NCI-H1092 (cell line): ENCODE data around the gene NPSR1.
A peak's percentile ranks its signal among the peaks of the same experiment; 100 is the strongest.
"Not testable (repeated sequence)": the region's sequence is repeated elsewhere in the genome, so short reads cannot be mapped to it uniquely, and the experiment has no call there.

Experiments
- DNase-seq: peaks from one replicate; lab custom pipeline; 2025; lab: John Stamatoyannopoulos, UW

Gene NPSR1, protein sequence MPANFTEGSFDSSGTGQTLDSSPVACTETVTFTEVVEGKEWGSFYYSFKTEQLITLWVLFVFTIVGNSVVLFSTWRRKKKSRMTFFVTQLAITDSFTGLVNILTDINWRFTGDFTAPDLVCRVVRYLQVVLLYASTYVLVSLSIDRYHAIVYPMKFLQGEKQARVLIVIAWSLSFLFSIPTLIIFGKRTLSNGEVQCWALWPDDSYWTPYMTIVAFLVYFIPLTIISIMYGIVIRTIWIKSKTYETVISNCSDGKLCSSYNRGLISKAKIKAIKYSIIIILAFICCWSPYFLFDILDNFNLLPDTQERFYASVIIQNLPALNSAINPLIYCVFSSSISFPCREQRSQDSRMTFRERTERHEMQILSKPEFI

DNA sequence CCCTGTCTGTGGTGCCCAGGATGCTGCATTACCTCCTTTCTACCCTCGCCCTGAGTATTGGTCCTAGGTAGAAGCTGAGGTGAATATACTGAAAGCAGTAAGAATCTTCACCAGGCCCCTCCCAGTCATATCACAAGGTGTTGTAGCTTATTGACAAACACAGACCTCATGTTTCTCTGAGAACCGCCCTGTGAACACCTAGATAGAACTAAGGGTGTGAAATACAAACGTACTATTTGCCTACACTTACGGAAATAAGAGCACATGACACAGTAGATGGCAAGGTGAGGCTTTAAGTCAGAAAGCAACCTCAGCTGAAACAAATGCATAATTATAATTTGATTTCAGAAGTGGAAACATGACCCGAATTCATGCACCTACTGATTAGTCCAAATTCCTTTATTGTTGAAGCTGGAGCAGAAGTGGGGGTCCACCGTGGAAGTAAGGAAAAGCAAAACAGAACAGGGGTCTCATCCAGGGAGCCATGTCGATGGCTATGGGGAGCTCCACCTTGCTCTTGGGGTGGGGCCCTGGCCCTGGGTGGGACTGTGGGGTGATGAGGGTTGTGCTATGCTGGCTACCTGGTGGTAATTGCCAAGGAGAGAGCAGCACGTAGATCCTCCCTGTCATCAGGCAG is at the start of gene NPSR1:
Gene NPSR1 (plus strand): TSS at position 587 of the 637 bp plus-strand sequence. CDS start 195 bp downstream, outside the sequence.
- DNase-seq, result no peak

DNA sequence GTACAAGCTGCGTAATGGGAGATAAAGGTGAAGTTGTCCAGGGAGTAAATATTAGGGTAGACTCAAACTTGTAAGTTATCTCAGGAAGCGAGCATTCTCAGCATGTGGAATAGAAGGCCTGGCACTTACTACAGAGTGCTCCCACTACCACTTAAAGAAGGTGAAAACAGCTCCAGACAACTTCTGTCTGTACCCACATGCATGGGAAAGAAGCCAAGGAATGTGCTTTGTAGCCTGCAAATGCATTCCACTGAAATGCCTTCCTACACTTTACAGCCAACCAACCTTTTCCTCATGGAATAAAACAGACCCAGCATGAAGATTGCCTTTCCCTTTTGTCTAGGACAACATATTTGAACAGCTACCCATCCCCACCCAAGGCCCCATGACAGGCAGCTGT is 45.4 kb upstream of the NPSR1 start:
- no peak for DNase-seq

DNA sequence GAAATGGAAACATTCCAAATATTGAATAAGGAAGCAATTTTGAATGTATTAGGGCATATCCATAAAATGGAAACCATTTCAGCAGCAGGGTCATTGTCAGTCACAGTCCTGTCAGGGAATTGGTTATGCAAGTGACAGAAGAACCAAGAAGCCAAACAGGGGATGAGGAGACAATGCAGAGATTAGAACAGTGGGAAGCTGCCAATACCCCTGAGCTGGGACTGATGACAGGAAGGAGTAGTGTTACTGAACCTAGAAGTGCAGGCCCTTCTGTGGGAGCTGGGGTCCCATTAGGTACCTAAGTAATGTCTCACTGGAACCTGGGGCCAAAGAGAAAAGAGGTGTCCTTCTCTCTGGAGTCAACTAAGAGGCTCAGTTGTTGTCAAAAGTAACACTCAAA is 37.6 kb upstream of the NPSR1 start:
- no peak for DNase-seq

DNA sequence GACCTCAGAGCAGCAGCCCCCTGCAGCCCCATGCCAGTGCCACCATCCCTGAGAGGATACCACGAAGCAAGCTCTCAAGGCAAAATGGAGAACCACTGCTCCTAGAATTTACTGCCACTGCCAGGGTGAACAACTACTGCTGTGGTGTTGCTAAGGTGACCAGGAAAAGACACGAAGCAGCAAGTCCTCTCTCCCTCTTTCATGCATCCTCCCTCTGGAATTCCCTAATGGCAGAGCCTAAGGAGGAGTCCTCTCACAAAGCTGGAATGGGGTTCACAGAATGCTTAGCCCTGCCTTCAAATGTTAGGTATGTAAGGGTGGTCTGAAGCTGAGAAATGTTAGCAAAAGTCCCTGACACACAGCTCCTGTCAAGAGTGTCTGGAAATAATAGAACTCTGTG is 35.8 kb upstream of the NPSR1 start:
- no peak for DNase-seq

DNA sequence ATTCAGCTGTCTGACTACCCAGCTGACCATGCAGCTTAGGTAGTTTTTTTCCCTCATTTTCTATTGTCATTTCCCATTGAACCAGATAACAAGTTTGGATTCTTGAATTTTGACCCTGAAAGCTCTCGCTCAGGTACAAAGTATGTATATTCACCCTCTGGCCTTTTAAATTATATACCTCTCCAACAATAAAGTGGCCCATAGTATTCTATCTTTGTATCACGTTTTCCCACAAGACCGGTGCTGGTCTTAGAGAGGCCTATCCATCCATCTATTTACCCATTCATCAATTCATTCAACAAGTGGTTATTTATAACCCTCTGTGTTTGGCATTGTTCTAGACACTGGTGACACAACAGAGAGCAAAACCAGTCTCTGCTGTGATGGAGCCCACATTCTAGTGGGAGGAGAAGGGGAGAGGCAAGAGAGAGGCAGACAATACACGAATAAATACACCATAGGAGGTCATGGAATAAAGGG is 35.2 kb upstream of the NPSR1 start:
- no peak for DNase-seq

DNA sequence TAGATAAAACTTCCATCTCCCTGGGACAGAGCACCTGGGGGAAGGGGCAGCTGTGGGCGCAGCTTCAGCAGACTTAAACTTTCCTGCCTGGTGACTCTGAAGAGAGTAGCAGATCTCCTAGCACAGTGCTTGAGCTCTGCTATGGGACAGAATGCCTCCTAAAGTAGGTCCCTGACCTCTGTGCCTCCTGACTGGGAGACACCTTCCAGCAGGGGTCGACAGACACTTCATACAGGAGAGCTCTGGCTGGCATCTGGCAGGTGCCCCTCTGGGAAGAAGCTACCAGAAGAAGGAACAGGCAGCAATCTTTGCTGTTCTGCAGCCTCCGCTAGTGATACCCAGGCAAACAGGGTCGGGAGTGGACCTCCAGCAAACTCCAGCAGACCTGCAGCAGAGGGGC is 29.4 kb upstream of the NPSR1 start:
- not testable (repeated sequence) for DNase-seq

DNA sequence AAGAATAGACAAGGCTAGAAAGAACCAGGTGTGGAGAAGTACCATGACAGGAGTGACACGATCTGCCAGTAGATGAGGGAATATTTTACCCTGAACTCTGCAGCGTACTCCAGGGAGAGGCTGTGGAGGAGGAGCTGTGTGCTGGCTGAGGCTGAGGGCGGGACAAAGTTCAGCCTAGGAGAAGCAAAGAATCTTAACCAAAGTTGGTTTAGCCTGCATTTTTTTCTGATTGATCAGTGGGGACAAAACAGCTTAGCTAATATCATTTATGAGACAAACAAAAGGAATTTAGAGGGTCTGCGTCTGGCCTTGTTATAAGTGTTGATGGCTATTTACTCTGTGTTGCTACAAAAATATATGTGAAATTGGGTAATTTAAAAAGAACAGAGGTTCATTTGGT is 5.2 kb upstream of the NPSR1 start:
- DNase-seq, result no peak

DNA sequence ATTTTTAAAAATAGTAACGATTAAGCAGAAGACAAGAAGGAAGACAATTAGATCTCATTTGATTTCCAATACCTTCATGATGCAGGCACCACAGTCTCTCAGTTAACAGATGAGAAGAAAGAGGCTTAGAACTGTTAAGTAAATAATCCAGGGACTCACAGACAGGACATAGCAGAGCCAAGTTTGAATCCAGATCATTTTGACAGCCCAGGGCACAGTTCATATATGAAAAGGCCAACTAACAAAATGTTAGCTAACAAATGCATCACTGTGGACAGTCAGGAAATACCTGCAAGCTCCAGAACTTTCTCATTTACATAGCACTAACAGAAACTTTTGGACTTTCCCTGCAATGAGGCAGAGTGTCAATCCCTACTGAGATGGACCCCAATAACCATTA is 4.2 kb upstream of the NPSR1 start:
- DNase-seq, result no peak

DNA sequence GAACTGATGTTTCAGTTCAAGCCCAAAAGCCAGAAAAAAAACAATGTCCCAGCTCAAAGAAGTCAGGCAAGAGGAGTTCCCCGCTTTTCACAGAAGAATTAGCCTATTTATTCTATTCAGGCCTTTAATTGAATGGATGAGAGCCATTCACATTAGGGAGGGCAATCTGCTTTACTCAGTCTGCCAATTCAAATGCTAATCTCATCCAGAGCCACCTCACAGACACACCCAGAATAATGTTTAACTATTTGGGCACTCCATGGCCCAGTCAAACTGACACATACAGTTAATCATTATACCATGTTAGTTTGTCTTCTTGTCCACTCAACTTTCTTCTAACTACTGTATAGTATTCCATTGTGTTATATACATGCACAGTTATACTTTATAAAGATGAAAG is 2.6 kb upstream of the NPSR1 start:
- no peak for DNase-seq

DNA sequence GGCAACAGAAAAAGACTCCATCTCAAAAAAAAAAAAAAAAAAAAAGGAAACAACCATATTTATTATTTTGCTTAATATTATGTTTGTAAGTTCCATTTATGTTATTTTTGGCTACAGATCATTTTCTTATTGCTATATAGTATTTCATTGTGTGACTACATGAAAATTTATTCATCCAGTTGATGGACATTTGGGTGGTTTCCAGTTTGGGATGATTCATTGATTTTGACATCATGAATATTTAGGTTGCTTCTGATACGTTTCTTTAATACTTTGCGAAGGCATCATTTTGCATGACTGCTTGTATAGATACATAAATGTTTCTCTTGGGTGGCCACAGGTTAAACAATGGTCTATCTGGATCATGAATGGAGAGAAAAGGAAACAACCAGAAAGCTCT is 2.0 kb upstream of the NPSR1 start:
- no peak for DNase-seq

DNA sequence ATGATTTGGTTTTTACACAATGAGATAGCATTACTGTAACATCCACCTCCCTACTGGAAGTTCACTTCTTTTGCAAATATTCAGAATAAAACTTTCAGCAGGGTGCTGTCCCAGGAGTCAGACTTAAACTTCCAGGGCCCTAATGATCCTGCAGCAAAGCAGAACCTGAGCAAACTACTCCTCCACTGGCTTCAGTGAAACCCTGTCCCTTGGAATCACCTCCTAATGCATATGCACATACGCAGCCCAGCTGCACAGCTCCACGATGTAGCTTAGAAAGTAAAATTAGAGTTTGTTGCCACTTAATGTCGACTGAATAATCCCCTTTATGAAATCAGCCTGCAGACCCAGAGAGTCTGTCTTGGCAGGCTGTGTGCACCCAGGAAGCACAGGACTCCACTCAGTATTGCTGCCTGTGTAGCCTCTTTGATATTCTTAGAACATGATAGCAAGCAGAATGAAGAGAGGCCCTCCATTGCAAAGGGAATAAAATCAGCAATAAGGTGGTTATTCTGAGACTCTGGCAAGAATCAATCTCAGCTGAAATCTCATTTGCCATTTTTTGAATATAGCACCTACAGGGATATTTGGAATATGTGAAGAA is 1.6 kb downstream of the NPSR1 start:
- no peak for DNase-seq

DNA sequence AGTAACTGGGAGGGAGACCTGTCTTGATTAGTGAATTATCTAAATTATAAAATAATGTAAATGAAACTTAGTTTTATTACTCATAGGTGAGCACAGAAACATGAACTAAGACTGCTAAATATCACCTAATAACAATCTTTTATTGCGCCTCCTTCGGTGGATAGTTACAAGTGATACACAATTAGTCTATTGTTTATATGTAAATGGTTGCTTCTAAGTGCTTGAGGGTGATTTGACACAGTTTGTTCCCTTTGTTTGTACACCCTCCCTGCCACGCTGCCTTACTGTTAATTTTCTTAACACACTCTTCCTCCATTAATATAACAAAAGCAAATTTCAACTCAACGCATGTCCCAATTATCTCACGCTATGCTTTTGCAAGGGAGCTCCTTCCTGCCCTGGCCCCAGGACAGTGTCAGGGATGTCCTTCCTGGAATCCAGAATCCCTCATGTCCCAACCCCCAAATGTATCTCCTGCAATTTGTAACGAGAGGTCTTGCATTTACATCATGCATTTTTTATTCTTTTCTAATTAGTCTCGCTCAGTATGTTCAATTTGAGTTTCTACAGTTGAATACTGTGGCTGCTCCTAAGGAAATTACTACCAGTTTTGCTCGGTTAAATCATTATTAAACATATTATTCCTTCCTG is 4.2 kb downstream of the NPSR1 start:
- DNase-seq, result no peak

DNA sequence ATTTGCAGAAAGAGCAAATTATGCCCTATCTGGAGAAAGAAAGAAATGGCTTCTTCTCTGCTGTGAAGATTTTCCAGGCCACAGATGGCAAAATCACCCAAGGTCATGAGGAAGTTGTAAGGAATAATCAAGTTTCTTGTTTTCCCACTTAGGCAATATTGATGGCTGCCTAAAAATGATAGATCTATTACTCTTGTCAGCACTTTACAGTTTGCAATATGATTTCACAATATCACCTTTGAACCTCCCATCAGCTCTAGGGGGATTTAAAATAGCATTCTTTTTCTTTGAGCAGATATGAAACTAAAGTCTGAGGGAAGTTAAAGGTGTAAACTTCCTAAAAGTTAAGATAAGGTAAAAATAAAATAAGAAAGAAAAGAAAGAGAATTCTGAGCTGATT is 6.7 kb downstream of the NPSR1 start:
- no peak for DNase-seq

DNA sequence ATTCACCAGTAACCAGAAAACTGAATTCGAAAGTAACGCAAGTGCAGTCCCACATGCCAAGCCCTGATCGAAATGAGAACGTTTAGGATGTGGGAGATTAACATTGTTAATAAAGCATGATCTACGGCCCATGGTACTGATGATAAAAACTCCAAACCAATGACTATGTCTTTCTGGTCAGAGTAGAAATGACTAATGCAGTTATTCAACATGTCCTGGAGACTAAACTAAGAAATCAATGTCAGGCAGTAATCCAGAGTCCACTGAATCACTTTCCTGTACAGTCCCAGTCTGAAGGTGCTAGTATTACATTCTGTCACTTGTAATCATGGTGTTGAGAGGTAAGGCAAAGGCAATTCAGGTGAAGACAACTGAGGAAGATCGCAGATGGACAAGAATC is 14.4 kb downstream of the NPSR1 start:
- DNase-seq, result no peak

DNA sequence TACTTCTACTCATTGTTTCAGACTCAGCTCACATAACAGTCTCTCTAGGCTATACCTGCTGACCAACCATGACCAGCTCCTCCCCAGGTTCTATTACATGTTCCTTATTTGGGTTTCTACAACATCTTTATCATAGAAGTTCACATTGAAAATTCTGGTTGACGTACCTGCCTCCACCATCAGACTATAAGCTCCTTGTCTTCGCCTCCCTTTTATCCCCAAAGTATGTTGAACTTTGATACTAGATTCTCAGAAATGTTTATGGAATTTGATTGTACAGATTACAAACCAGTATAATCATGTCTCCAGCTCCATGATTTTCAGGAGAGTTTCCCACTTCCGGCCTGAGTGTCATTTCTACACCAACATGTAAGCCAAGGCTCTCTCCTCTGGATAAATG is 15.0 kb downstream of the NPSR1 start:
- DNase-seq, result no peak

DNA sequence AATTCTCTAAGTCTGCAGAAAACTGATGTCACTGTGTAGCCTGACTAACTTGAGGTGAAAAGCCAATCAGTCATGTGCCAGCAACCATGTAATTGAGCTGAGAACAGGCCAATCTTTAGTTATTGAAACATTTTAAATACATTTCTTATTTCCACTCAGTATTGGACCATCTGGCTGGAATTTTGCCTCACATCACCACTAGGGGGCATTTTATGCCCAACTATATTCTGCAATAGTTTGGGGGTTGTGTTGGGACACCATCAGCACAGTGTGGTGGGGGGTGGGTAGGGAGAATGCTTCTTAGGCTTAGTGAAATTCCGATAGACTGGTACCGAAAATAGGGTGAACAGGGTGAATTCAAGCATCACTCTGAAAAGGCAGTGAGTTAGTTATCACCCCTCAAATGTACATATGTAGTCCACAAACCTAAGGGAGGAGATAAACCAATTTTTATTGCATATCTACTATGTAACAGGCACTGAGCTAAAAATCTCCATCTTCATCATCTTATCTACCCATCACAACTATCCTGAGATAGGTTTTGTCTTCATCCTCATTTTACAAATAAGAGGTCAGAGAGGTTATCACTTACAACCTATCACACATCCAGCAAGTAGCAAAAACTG is 17.8 kb downstream of the NPSR1 start:
- DNase-seq, result peak; percentile 7

DNA sequence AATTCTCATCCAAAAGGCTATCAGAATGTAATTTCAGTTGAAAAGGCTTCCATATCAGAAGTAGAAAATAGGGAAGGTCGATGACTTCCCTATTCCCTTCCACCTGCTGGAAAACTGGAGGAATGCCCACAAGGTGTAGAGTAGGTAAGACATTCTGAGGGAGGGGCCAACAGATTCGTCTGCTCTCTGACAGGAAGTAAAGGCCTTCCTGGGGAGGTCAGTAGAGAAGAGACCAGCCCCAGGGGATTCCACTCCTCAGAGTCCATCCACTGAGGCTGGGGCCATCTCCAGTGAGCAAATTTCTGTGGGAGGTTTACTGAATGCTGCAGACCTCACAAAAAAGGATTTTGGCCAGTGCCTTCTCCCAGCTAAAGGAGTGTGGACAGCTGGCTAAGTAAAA is 19.5 kb downstream of the NPSR1 start:
- DNase-seq, result no peak

DNA sequence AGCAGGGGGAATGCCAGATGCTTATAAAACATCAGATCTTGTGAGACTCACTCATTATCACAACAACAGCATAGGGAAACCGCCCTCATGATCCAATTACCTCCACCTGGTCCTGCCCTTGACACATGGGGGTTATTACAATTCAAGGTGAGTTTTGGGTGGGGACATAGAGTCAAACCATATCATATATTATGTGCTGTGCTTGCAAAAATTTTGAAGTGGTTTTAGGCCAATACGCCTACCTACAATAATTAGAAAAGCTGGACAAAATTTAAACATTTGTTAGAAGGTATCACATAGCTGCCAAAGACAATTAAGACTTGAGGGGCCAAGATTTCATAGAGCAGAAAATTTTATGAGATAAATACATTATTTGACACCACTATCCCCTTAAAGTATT is 29.5 kb downstream of the NPSR1 start:
- DNase-seq, result no peak

DNA sequence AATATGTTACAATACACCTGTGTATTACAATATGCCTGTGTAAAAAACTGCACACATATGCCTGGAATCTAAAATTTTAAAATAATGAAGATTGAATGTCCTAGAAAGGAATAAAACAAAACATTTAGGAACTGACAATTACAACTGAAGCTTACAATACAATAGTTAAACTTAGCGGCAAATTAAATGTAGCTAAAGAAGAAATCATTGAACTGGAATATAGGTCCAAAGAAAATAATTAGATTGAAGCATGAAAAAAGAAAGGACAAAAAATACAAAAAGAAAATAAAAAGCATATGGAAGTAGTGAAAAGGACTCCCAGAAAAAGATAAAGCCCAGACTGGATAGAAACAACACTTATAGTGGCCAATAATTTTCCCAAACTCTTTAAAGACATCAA is 38.4 kb downstream of the NPSR1 start:
- DNase-seq, result no peak

DNA sequence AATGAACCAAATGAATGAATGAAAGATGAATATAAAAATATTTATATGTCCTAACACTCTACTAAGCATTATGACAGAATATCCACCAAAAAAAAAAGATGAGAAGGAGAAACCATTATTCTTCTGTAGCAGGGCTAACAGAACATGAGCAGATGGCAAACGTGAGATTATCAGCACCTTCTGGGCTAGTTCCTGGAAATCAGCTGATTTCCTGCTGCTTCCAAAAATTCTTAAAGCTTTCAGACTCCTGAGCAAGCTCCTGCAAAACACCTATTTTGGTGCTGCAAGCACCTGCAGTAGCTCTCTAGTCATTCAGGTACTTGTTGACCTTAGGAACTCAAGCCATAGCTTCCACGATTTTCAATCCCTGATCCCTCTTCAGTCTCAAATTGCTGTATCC is 51.8 kb downstream of the NPSR1 start:
- DNase-seq, result no peak

DNA sequence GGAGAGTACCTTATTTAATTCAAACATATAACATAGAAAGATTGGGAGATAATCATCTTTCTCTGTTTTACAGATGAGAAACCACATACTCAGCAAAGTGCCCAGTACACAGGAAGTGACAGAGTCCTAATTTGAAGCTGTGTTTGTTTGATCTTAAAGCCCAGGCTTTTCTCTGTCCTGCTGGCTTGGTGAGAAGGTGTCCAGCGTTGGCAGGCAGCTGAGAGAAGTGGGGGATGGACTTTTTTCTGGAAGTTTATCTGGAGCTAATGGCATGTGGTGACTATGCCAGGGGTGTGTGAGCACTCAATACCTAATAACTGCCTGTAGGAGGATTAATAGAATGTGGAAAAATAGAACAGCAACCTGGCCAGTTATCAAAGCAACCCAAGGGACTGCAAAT is 60.8 kb downstream of the NPSR1 start:
- DNase-seq, result no peak

DNA sequence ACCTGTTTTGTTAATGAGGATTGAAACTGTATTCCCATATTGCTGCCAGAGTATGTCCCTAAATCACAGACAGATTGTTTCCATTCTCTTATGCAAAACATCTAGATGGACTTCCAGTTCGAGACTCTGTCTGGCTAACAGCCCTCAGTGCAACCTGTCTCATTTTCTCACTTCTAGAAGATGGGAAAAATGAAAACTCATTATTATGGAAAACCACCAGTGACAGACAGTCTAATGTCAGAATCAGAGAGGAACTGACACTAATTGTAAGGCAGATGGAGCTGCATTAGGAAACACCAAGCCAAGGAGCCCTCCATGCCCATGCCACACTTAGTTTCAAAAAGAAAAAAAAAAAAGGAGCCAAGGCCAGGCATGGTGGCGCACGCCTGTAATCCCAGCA is 61.6 kb downstream of the NPSR1 start:
- DNase-seq, result no peak
